Muscle layer of duodenum (tissue), 2 donors: ENCODE data around the gene FBXL20.

Experiments used
- H3K27ac ChIP-seq: one replicate; pipeline ENCODE4 v1.7.0; 2013; ENCODE audit warnings: mild to moderate bottlenecking, low read length
- H3K27me3 ChIP-seq: one replicate; pipeline ENCODE4 v1.7.0; 2013; ENCODE audit warnings: low read depth, mild to moderate bottlenecking, control low read depth, low read length
- H3K36me3 ChIP-seq, 2 donors: one replicate each; pipeline ENCODE4 v1.7.0; 2013; ENCODE audit warnings: low read length in 2 of 2, control low read depth in 1 of 2, mild to moderate bottlenecking in 1 of 2; ENCODE audit not compliant: insufficient read depth in 2 of 2, control insufficient read depth in 1 of 2
- H3K4me1 ChIP-seq, 2 donors: one replicate each; pipeline ENCODE4 v1.7.0; 2013; ENCODE audit warnings: low read length in 2 of 2, mild to moderate bottlenecking in 2 of 2, control low read depth in 1 of 2, moderate library complexity in 1 of 2; ENCODE audit not compliant: insufficient read depth in 2 of 2, control insufficient read depth in 1 of 2
- H3K4me3 ChIP-seq, 2 donors: one replicate each; pipeline ENCODE4 v1.7.0; 2013; ENCODE audit warnings: low read length in 2 of 2, low read depth in 1 of 2, mild to moderate bottlenecking in 1 of 2
- H3K9me3 ChIP-seq, 2 donors: one replicate each; pipeline ENCODE4 v1.7.0; 2013; ENCODE audit warnings: low read length in 2 of 2, control low read depth in 1 of 2, mild to moderate bottlenecking in 1 of 2; ENCODE audit not compliant: control insufficient read depth in 1 of 2
- donor health status: healthy.

The FBXL20 gene

GRCh38 chr17:39209317-39210092 is 191.9 kb downstream of the FBXL20 start:
- Histone ChIP-seq H3K27ac (no peak overlapping the region), H3K4me1 (peaks cover 5 to 19% of the 10 kb centered on the region in 2 donors), H3K9me3 (no peaks in the 10 kb centered on the region), H3K36me3 (peaks cover 7% of the 10 kb centered on the region in 2 donors), H3K27me3 (no peaks in the 10 kb centered on the region), H3K4me3 (peak overlapping the region in 1 of 2 donors; percentile 49)

- Histone ChIP-seq H3K36me3 (peaks cover 13% of the 10 kb centered on the region in 2 donors), H3K27ac (no peak overlapping the region), H3K4me3 (no peak overlapping the region), H3K27me3 (no peaks in the 10 kb centered on the region), H3K9me3 (no peaks in the 10 kb centered on the region), H3K4me1 (peaks cover 5 to 19% of the 10 kb centered on the region in 2 donors)
These were observed 192.5 kb downstream of the FBXL20 start for GRCh38 chr17:39208893-39209292.

GRCh38 chr17:39208136-39208535 is 193.3 kb downstream of the FBXL20 start:
- H3K4me1 ChIP-seq = peaks cover 5 to 19% of the 10 kb centered on the region in 2 donors
- no peaks in the 10 kb centered on the region for H3K9me3 ChIP-seq
- no peak overlapping the region for H3K27ac ChIP-seq

GRCh38 chr17:39205112-39205526 is 196.3 kb downstream of the FBXL20 start:
- H3K9me3 ChIP-seq = no peaks in the 10 kb centered on the region
- peaks cover 10 to 33% of the 10 kb centered on the region in 2 donors for H3K4me1 ChIP-seq
- no peak overlapping the region for H3K4me3 ChIP-seq
- no peak overlapping the region for H3K27ac ChIP-seq
- H3K27me3 ChIP-seq = no peaks in the 10 kb centered on the region
- peaks cover 31 to 42% of the 10 kb centered on the region in 2 donors for H3K36me3 ChIP-seq

More at GRCh38 chr17:39208136-39208535, 193.3 kb downstream of the FBXL20 start:
- Histone ChIP-seq H3K27me3 (no peaks in the 10 kb centered on the region), H3K36me3 (peaks cover 17 to 21% of the 10 kb centered on the region in 2 donors), H3K4me3 (no peak overlapping the region)

- H3K27me3 ChIP-seq = no peaks in the 10 kb centered on the region
- no peaks in the 10 kb centered on the region for H3K9me3 ChIP-seq
- peaks cover 7 to 28% of the 10 kb centered on the region in 2 donors for H3K4me1 ChIP-seq
- H3K27ac ChIP-seq = no peak overlapping the region
- peaks cover 31 to 44% of the 10 kb centered on the region in 2 donors for H3K36me3 ChIP-seq
- no peak overlapping the region for H3K4me3 ChIP-seq
These were observed 197.2 kb downstream of the FBXL20 start for GRCh38 chr17:39204245-39204644.
